ENCODE results near the gene METTL8.
"Not testable (repeated sequence)": the region's sequence is repeated elsewhere in the genome, so short reads cannot be mapped to it uniquely, and the experiment has no call there.

METTL8 gene

DNA sequence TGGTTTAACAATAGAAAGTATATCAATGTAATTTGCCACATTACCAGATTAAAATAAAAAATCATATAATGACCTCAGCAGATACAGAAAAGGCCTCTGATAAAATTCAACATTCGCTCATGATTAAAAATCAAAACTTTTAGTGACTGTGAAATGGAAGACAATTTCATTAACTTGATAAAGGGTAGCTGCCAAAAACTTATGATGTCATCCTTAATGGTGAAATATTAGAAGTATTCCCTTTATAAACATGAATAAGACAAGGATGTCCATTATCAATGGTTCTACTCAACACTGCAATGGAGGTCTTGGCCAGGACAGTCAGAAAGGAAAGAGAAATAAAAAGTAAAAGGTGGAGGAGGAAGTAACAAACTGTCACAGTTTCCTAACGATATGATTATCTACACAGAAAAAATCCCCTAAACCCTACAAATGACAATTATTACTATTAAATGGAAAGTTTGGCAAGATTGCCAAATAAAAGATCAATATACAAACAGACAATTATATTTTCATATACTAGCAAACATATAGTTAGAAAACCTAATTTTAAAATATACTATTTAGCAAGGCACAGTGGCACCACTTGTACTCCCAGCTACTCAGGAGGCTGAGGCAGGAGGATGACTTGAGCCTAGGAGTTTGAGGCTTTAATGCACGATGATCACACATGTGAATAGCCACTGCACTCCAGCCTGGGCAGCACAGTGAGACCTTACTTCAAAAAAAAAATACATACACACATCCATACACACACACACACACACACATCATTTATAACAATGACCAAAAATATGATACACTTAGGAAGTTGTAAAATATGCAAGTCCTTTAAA is 12.8 kb downstream of the METTL8 start:
- CTCF ChIA-PET, result no interaction called here
- TF ChIP-seq HDGF (IDR thresholded peaks at IDR 0.05; ENCODE audit: borderline replicate concordance) (no peak), BHLHE40 (IDR thresholded peaks at IDR 0.05; ENCODE audit: borderline replicate concordance) (no peak)
- POLR2A ChIA-PET, result interaction anchor here (1.8 kb wide), 1 partner anchor 13 kb away, joined by 7 read pairs; the partner anchor contains the start of genes DCAF17 and METTL8
- DNase-seq (ENCODE audit: extremely low spot score), result no peak

DNA sequence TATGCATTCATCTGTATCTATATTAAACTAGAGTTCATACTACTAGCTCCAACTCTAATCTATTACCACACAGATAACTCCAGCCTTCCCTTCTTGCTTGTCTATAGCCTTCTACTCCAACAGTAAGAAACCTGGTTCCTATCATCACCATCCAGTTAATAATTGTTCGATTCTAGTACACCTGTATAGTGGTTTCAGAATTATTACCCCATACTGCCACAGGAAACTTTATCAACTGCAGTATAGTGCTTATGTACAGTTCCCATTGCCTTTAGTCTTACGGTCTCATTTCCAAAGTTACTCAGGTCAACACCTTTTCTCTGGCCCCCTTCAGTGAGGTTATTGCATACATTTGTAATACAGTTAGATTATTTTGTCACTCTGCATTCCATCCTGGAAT is 14.5 kb downstream of the METTL8 start:
- no peak for DNase-seq (ENCODE audit: extremely low spot score)
- TF ChIP-seq L3MBTL2 (conservative IDR thresholded peaks at IDR 0.05), result no peak
- TF ChIP-seq TARDBP (IDR thresholded peaks at IDR 0.05), result no peak
- no peak for TF ChIP-seq HDGF (IDR thresholded peaks at IDR 0.05; ENCODE audit: borderline replicate concordance)
- TF ChIP-seq FOXM1 (IDR thresholded peaks at IDR 0.05; ENCODE audit: borderline replicate concordance), result no peak
- TF ChIP-seq SUZ12 (IDR thresholded peaks at IDR 0.05), result no peak
- no peak for TF ChIP-seq ZNF384 (IDR thresholded peaks at IDR 0.05)
- no peak for TF ChIP-seq CTBP1 (IDR thresholded peaks at IDR 0.05; ENCODE audit: borderline replicate concordance)
- no peak for TF ChIP-seq NFRKB (IDR thresholded peaks at IDR 0.05)
- no peak for TF ChIP-seq ARNT (IDR thresholded peaks at IDR 0.05)
- TF ChIP-seq, protein P1, sequence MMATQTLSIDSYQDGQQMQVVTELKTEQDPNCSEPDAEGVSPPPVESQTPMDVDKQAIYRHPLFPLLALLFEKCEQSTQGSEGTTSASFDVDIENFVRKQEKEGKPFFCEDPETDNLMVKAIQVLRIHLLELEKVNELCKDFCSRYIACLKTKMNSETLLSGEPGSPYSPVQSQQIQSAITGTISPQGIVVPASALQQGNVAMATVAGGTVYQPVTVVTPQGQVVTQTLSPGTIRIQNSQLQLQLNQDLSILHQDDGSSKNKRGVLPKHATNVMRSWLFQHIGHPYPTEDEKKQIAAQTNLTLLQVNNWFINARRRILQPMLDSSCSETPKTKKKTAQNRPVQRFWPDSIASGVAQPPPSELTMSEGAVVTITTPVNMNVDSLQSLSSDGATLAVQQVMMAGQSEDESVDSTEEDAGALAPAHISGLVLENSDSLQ (IDR thresholded peaks at IDR 0.05), result no peak
- TF ChIP-seq BHLHE40 (IDR thresholded peaks at IDR 0.05; ENCODE audit: borderline replicate concordance), result no peak
- POLR2A ChIA-PET, result interaction anchor here (1.8 kb wide), 1 partner anchor 14 kb away, joined by 7 read pairs; the partner anchor contains the start of genes DCAF17 and METTL8
- CTCF ChIA-PET, result no interaction called here

DNA sequence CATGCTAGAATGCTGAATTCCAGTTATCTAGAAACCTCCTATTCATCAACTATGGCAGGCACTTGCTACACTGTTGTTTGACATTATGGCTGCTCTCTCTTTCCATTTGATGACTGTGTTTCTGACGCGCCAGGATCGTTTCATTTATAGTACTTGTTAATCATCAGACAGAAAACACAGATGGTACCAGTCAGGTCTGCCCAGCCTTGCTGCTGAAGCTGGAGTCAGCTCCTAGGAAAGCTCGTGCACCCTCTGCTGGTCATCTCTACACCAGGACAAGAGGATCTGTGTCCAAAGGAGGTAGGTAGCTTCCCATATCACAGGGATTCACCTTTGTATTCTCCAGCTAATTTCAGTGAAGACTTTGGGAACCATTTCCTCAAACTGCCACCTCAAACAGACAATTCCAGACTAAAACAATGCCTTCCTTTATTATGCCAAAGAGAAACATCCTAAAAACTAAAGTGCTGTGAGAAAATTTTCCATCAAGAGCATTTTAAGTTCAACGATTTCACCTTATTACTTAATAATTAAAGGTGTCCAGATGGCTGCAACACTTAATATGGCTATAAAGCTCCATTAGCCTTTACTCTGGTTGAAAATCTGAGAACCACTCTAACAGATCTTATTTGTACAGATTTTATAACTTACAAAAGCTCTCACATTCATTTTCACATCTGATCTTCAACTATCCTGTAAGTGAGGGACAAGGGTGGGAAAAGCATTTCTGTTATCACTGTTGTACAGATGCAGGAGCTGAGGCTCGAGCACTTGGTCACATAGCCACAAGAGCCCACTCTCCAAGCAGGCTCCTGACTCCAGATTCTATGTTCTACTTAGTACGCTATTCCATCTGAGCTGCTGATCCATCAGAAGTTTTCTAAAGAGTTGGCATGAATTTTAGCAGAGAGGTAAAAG is 17.5 kb downstream of the METTL8 start:
- ChIA-PET CTCF (interaction anchor here (0.5 to 2.0 kb wide), 11 partner anchors 9 to 1046 kb away, joined by 3 to 19 read pairs (median 4); partner anchors contain the start of gene TLK1), POLR2A (interaction anchor here (0.7 to 1.6 kb wide), 3 partner anchors 12 to 123 kb away, joined by 3 to 5 read pairs (median 3); partner anchors contain the start of genes DCAF17 and METTL8)
- peak; percentile 72 for DNase-seq (ENCODE audit: extremely low spot score)
- TF ChIP-seq FOXM1 (IDR thresholded peaks at IDR 0.05; ENCODE audit: borderline replicate concordance) (no peak), ARNT (IDR thresholded peaks at IDR 0.05) (no peak), FOXK2 (IDR thresholded peaks at IDR 0.05) (no peak), CTBP1 (IDR thresholded peaks at IDR 0.05; ENCODE audit: borderline replicate concordance) (no peak), HDGF (IDR thresholded peaks at IDR 0.05; ENCODE audit: borderline replicate concordance) (no peak), BHLHE40 (IDR thresholded peaks at IDR 0.05; ENCODE audit: borderline replicate concordance) (no peak), SP1 (IDR thresholded peaks at IDR 0.05) (no peak), LEF1 (IDR thresholded peaks at IDR 0.05; ENCODE audit: borderline replicate concordance) (no peak), SUZ12 (IDR thresholded peaks at IDR 0.05) (no peak), FOXA1 (IDR thresholded peaks at IDR 0.05) (no peak)

DNA sequence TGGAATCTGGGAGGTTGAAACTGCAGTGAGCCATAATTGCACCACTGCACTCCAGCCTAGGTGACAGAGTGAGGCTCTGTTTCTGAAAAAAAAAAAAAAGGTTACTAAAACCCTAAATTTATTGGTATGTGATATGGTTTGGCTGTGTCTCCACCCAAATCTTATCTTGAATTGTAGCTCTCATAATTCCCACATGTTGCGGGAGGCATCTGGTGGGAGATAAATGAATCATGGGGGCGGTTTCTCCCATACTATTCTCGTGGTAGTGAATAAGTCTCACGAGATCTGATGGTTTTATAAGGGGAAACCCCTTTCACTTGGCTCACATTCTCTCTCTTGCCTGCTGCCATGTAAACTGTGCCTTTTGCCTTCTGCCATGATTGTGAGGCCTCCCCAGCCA is 19.1 kb downstream of the METTL8 start:
- POLR2A ChIA-PET; DNase-seq (ENCODE audit: extremely low spot score): not testable (repeated sequence)
- CTCF ChIA-PET, result interaction anchor here (0.6 kb wide), 1 partner anchor 127 kb away, joined by 3 read pairs; no protein-coding TSS in a partner anchor

DNA sequence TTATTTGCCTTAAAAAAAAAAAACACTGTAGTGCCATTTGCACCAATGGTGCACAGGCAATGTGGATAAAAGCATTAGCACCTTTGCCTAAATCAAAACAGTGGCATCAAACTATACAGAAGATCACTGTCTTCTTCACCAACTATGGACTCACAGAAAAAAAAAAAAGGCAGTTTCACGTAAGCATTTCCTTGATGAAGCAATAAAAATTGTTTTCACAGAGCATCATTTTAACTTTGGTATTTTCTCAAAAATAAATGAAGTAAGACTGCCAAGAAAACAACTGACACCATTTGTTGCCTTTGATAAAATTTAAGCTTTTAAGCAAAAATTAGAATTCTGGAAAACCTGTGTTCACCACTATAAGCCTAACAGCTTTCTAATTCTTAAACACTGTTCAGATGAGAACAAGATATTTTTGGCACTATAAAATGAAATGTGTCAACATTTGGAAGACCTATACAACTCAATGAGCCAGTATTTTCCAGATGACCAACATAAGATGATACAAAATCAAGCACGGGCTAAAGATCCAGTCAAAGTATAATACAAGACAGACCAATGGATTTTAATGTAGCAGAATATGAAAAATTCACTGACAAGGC is 21.1 kb downstream of the METTL8 start:
- ChIA-PET POLR2A (no interaction called here), CTCF (interaction anchor here (0.7 kb wide), 2 partner anchors 211 to 440 kb away, joined by 5 to 10 read pairs; no protein-coding TSS in a partner anchor)
- no peak for TF ChIP-seq SUZ12 (IDR thresholded peaks at IDR 0.05)
- TF ChIP-seq LEF1 (IDR thresholded peaks at IDR 0.05; ENCODE audit: borderline replicate concordance), result no peak
- TF ChIP-seq CTBP1 (IDR thresholded peaks at IDR 0.05; ENCODE audit: borderline replicate concordance), result no peak
- TF ChIP-seq L3MBTL2 (conservative IDR thresholded peaks at IDR 0.05), result no peak
- no peak for DNase-seq (ENCODE audit: extremely low spot score)

DNA sequence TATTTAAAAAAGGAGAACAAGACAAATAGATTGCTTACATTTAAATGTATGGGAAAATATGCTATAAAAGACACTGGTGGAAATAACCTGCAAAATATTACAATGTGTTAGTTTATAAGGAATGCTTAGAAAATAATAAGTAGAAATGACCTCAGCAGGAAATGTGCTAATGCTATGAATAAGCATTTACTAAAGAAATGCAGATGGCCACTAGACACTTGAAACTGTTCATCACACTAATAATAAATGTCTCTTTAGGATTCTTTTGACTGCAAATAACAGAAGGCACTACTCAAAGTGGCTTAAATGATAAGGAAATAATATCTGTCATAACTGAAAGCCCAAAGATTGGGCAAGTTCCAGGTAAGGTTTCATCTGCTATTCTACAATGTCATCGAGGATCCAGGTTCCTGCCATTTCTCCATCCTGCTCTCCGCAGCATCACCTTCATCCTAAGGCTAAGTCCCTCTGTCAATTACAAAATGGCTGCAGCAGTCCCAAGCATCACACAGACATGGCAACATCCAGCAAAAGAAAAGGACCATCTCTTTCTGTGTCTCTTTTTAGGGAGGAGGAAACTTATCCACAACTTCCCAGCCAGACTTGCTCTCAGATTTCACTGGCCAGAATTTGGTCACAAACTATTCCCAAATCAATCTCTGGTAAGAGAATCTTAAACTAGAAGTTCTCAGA is 21.9 kb downstream of the METTL8 start:
- CTCF ChIA-PET, result no interaction called here
- POLR2A ChIA-PET, result no interaction called here
- DNase-seq (ENCODE audit: extremely low spot score), result no peak
- TF ChIP-seq FOXM1 (IDR thresholded peaks at IDR 0.05; ENCODE audit: borderline replicate concordance), result no peak
- no peak for TF ChIP-seq NFRKB (IDR thresholded peaks at IDR 0.05)
- no peak for TF ChIP-seq ZNF384 (IDR thresholded peaks at IDR 0.05)
- TF ChIP-seq CTBP1 (IDR thresholded peaks at IDR 0.05; ENCODE audit: borderline replicate concordance), result no peak
- no peak for TF ChIP-seq LEF1 (IDR thresholded peaks at IDR 0.05; ENCODE audit: borderline replicate concordance)
- no peak for TF ChIP-seq ARNT (IDR thresholded peaks at IDR 0.05)
- no peak for TF ChIP-seq SP1 (IDR thresholded peaks at IDR 0.05)
- TF ChIP-seq BHLHE40 (IDR thresholded peaks at IDR 0.05; ENCODE audit: borderline replicate concordance), result no peak
- TF ChIP-seq, protein P1 (IDR thresholded peaks at IDR 0.05), result no peak
- no peak for TF ChIP-seq L3MBTL2 (conservative IDR thresholded peaks at IDR 0.05)
- no peak for TF ChIP-seq HDGF (IDR thresholded peaks at IDR 0.05; ENCODE audit: borderline replicate concordance)
- no peak for TF ChIP-seq TARDBP (IDR thresholded peaks at IDR 0.05)
- no peak for TF ChIP-seq FOXK2 (IDR thresholded peaks at IDR 0.05)
- no peak for TF ChIP-seq ELF4 (IDR thresholded peaks at IDR 0.05)
- no peak for TF ChIP-seq SUZ12 (IDR thresholded peaks at IDR 0.05)
- TF ChIP-seq FOXA1 (IDR thresholded peaks at IDR 0.05), result no peak

Data from HEK293T (cell line).